RWPE2 (cell line): ENCODE data around the gene ARRDC2.
A peak's percentile ranks its signal among the peaks of the same experiment; 100 is the strongest.

Source experiments
- ATAC-seq: fragments of 200-7000 bp; cut with Tn5 transposase; 3 replicates; pipeline ENCODE4 v1.9.1; 2021; ENCODE audit warnings: low read depth
- DNase-seq: peaks from one replicate; pipeline ENCODE4 v3.0.0-alpha.2; 2020; ENCODE audit warnings: low spot score
- H3K27ac ChIP-seq: fragments of 450-650 bp; 2 replicates; pipeline ENCODE4 v1.5.1; 2017; ENCODE audit warnings: mild to moderate bottlenecking; ENCODE audit not compliant: poor library complexity, severe bottlenecking
- H3K27me3 ChIP-seq: fragments of 250-450 bp; sonication (Bioruptor Pico); 2 replicates; pipeline ENCODE4 v1.5.1; 2021; ENCODE audit warnings: mild to moderate bottlenecking, moderate library complexity; ENCODE audit not compliant: insufficient read depth, poor library complexity, severe bottlenecking
- H3K36me3 ChIP-seq: fragments of 250-450 bp; sonication (Bioruptor Pico); 2 replicates; pipeline ENCODE4 v1.5.1; 2020; ENCODE audit warnings: low read depth, mild to moderate bottlenecking, moderate library complexity
- H3K4me1 ChIP-seq: fragments of 250-450 bp; sonication (Bioruptor Pico); 2 replicates; pipeline ENCODE4 v1.5.1; 2021; ENCODE audit warnings: mild to moderate bottlenecking, moderate library complexity; ENCODE audit not compliant: insufficient read depth, poor library complexity, severe bottlenecking
- H3K4me3 ChIP-seq: fragments of 250-450 bp; sonication (Bioruptor Pico); 2 replicates; pipeline ENCODE4 v1.5.1; 2021; ENCODE audit warnings: mild to moderate bottlenecking, moderate library complexity; ENCODE audit not compliant: severe bottlenecking
- H3K9me3 ChIP-seq: fragments of 250-450 bp; sonication (Bioruptor Pico); 2 replicates; pipeline ENCODE4 v1.5.1; 2021; ENCODE audit warnings: mild to moderate bottlenecking, moderate library complexity; ENCODE audit not compliant: severe bottlenecking
- TF ChIP-seq, protein P1 (sequence below): fragments of 450-650 bp; IDR thresholded peaks from one replicate; pipeline ENCODE4 v1.5.1; 2017; ENCODE audit warnings: mild to moderate bottlenecking, moderate library complexity; ENCODE audit not compliant: poor library complexity, severe bottlenecking

Gene ARRDC2

DNA sequence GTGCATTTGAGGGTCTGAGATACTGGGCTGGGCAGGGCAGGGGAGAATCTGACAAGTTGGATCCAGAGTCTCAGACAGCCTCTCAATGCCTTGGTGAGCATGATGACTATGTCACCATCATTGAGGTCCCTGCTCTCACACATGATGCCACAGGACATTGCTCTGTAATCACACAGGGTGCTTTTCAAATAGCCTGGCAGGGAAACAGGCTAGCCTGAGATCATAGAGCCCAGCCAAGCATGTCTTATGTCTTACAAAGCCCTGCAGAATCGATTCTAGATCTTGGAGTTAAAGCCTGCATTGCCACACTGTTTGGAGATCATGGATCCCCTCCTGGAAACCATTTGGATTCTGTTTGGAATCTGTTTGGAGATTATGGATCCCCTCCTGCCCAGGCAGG, 35.7 kb upstream of the ARRDC2 start:
- DNase-seq, result no peak
- ATAC-seq, result no peak
- TF ChIP-seq, protein P1, sequence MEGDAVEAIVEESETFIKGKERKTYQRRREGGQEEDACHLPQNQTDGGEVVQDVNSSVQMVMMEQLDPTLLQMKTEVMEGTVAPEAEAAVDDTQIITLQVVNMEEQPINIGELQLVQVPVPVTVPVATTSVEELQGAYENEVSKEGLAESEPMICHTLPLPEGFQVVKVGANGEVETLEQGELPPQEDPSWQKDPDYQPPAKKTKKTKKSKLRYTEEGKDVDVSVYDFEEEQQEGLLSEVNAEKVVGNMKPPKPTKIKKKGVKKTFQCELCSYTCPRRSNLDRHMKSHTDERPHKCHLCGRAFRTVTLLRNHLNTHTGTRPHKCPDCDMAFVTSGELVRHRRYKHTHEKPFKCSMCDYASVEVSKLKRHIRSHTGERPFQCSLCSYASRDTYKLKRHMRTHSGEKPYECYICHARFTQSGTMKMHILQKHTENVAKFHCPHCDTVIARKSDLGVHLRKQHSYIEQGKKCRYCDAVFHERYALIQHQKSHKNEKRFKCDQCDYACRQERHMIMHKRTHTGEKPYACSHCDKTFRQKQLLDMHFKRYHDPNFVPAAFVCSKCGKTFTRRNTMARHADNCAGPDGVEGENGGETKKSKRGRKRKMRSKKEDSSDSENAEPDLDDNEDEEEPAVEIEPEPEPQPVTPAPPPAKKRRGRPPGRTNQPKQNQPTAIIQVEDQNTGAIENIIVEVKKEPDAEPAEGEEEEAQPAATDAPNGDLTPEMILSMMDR, result no peak

DNA sequence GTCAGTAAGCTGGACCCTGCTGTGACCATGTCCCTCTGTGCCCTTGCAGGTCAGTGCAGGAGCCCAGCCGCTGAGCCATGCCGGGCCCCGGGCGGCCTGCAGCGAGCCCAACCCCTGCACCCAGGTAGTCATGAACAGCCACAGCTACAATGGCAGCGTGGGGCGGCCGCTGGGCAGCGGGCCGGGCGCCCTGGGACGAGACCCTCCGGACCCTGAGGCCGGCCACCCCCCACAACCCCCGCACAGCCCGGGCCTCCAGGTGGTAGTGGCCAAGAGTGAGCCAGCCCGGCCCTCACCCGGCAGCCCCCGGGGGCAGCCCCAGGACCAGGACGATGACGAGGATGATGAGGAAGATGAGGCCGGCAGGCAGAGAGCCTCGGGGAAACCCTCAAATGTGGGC, 34.2 kb upstream of the ARRDC2 start:
- DNase-seq (peak; percentile 50), ATAC-seq (no peak)
- TF ChIP-seq, protein P1, result no peak

More for the DNA sequence above, 35.7 kb upstream of the ARRDC2 start:
- no peaks in the 10 kb centered on the region for H3K9me3 ChIP-seq
- H3K27ac ChIP-seq, result no peak overlapping the region
- H3K4me3 ChIP-seq, result no peak overlapping the region
- H3K27me3 ChIP-seq, result peaks cover 5% of the 10 kb centered on the region
- no peaks in the 10 kb centered on the region for H3K36me3 ChIP-seq
- no peaks in the 10 kb centered on the region for H3K4me1 ChIP-seq

DNA sequence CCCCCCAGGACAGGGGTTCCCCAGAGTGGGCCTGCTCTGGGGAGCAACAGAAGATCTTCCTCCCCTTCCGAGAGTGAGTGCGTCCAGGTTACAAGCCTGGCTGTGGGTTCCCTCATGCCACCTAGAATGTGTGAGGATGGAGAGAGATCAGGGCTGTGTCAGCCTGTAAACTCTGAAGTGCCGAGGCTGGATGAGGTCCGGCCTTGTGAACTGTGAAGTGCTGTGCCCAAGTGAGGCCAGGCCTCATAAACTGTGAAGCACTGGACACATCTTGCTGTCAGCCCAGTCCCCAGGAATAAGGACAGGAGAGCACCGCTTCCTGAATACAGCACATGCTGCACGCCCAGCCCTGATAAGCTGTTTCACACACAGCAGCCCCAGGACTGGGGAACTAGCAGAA, 33.4 kb upstream of the ARRDC2 start:
- Histone ChIP-seq H3K4me3 (no peak overlapping the region), H3K4me1 (no peaks in the 10 kb centered on the region), H3K9me3 (no peaks in the 10 kb centered on the region), H3K36me3 (no peaks in the 10 kb centered on the region), H3K27ac (no peak overlapping the region), H3K27me3 (no peaks in the 10 kb centered on the region)
- TF ChIP-seq, protein P1, result no peak
- no peak for DNase-seq
- no peak for ATAC-seq

More for the DNA sequence above, 34.2 kb upstream of the ARRDC2 start:
- H3K4me1 ChIP-seq, result no peaks in the 10 kb centered on the region
- no peak overlapping the region for H3K27ac ChIP-seq
- H3K4me3 ChIP-seq, result no peak overlapping the region
- H3K9me3 ChIP-seq, result no peaks in the 10 kb centered on the region
- no peaks in the 10 kb centered on the region for H3K36me3 ChIP-seq
- no peaks in the 10 kb centered on the region for H3K27me3 ChIP-seq

DNA sequence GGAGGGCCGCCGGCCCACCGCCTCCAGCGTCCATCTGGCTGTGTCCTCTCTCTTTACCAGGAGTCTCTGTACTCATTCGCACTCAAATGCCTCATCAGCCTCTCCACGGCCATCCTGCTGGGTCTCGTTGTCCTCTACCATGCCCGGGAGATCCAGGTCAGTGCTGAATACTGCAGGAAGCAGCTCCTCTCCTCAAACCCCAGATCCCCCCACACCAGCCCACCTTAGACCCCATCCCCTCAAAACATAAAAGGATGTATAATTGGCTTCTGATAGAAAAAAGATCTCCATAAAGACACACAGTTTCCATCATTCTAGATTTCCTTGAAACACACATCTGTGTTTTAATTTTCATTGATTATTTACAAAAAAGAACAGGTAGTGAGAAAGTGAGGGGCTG, 32.9 kb upstream of the ARRDC2 start:
- Histone ChIP-seq H3K36me3 (no peaks in the 10 kb centered on the region), H3K27me3 (no peaks in the 10 kb centered on the region), H3K4me3 (no peak overlapping the region), H3K27ac (no peak overlapping the region), H3K4me1 (no peaks in the 10 kb centered on the region), H3K9me3 (no peaks in the 10 kb centered on the region)
- ATAC-seq (no peak), DNase-seq (no peak)
- TF ChIP-seq, protein P1, result no peak

DNA sequence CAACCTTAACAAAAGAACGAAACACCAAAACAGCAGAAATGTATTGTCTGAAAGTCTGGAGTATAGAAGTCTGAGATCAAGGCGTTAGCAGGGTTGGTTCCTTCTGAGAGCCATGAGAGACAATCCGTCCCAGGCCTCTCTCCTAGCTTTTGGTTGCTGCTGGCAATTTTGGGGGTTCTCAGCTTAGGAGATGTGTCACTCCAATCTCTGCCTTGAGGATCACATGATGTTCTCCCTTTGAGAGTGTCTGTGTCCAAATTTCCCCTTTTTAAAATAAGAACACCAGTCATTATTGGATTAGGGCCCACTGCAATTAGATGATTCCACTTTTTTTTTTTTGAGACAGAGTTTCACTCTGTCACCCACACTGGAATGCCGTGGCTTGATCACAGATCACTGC, 30.9 kb upstream of the ARRDC2 start:
- Histone ChIP-seq H3K9me3 (no peaks in the 10 kb centered on the region), H3K36me3 (no peaks in the 10 kb centered on the region), H3K4me1 (no peaks in the 10 kb centered on the region), H3K27me3 (no peaks in the 10 kb centered on the region), H3K27ac (no peak overlapping the region), H3K4me3 (no peak overlapping the region)
- ATAC-seq, result no peak
- TF ChIP-seq, protein P1, result no peak
- DNase-seq, result no peak
